ENCODE results near the gene TBC1D14.

Gene TBC1D14

DNA sequence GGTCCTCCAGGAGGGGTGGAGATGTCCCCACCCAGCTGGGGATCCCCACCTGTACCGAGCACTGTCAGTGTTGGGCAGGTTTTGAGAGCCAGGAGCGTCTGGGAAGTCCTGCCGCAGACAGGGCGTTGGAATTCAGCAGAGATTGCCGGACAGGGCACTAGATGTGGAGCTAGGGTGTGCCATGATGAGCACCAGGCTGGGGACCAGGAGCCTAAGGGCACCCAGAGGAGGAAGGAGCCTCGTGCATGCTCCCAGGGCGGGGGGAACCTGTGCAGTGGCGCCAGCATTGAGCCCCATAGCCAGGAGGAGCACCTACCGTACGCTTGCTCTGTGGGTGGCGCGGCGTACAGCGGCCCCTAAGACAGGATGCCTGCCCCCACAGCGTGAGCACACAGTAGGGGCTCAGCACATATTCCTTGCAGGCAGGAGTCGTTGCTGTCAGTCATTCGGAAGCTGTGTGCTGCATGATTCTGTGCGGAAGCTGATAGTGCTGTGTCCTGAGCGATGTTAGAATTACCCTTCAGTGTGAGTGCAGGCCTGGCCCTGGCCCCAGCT is 114.8 kb downstream of the TBC1D14 start:
- no peak for DNase-seq

DNA sequence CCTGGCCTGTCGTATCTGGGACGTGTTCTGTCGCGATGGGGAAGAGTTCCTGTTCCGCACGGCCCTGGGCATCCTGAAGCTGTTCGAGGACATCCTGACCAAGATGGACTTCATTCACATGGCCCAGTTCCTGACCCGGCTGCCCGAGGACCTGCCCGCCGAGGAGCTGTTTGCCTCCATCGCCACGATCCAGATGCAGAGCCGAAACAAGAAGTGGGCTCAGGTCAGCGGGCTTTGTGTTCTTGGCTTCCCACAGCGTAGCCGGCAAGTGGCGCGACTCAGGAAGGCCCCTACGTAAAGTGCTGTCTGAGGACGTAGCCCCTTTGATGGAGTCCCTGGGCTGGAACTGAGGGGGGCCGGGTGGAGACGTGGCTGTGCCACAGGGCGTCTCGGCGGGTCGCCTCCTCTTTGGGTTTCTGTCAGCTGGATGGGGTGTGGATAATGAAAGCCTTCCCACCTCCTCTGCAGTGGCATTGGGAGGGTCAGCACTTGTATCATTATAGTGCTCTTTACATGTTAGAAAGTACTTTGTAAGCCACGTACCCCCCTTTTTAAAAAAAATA is 115.5 kb downstream of the TBC1D14 start:
- DNase-seq: no peak

DNA sequence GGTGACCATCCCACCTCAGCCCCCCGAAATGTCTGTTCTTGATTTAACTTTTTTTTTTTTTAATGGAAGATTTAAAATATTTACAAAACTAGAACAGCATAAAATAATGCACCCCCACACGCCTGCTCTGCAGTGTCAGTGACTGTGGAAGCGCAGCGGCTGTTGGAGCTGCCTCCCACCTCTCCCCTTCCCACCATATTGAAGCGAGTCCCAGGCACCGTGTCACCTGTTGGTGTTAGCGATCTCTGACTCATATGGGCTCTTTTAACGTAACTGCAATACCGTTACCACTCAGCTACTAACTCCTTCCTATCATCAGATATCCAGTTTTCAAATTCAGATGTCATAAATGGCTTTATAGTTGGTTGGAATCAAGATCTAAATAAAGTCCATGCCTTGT is 116.5 kb downstream of the TBC1D14 start:
- no peak for DNase-seq

DNA sequence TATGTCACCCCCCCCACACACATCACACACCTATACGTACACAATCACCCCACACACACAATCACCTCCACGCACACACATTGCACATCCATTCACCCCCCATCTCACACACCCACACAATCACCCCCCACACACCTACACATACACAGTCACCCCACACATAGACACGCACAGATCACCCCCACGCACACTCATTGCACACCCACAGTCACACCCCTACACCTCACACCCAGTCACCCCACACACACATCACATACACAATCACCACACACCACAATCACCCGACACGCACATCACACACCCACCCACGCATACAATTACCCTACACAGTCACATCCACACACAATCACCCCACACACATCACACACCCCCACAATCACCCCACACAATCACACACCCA is 117.7 kb downstream of the TBC1D14 start:
- no peak for DNase-seq

DNA sequence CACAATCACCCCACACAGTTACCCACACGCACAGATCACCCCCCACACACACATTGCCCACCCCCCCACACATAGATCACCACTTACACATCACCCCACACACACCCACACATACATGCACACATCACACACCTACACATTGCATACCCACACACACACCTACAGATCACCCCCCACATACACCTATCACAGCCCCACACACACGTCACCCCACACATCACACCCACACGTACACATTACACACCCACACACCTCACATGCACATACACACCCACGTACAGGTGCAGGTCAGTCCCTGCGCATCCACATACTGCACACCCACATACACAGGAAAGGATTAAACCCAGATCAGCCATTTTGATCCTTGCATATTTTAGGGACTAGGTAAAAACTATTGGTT is 118.3 kb downstream of the TBC1D14 start:
- DNase-seq: no peak

DNA sequence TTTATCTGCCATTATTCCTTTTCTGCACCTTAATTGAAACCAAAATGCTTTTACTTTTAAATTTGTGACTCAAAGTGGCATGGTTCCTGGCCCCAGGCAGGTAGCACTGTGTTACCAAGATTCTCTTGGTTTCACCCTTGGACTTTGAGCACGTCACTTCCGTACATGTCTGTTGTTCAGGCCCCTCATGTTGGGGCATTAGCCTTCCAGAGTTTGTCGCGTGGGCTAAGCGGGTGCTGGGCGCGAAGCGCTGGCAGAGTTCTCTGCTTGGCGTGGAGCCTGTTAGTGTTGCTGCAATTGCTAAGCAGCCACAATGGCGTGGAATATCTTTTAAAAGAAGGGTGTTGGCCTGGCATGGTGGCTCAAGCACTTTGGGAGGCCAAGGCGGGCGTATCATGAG is 119.6 kb downstream of the TBC1D14 start:
- no peak for DNase-seq

DNA sequence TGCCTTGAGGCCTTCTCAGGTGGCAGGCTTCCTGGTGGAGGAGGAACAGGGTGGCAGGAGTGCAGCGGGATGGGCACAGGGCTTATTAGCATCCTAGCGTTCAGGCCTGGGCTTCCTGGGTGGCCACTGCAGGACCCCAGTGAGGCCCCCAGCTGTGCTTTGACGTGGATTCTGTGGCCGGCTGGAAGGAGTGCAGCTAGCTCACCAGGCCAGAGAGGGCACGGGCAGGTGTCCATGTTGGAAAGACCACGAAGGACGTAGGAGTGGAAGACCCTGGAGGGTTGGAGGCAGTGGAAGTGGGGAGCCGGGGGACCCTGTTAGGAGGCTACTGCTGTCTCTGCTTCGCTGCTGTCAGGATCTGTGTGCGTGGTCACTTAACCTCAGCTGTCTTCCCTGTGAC is 120.3 kb downstream of the TBC1D14 start:
- no peak for DNase-seq

DNA sequence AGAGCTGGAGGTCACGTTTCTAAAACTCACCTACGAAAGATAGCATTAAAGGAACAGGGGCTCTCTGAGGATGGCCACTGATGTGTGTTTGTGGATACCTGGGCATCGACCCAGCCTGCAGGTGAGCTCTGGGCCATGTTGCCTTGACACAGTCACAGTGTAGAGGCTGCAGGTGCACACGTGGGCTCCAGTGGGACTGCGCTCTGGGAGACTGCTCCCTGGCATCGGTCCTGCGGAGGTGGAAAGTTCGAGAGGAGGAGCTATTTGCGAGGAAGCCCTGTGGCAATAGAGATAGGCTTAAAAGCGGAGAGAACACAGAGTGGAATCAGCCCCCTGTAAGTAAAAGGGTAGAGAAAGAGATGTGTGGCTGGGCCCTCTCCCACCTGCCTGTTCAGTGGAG is 121.2 kb downstream of the TBC1D14 start:
- DNase-seq: no peak

DNA sequence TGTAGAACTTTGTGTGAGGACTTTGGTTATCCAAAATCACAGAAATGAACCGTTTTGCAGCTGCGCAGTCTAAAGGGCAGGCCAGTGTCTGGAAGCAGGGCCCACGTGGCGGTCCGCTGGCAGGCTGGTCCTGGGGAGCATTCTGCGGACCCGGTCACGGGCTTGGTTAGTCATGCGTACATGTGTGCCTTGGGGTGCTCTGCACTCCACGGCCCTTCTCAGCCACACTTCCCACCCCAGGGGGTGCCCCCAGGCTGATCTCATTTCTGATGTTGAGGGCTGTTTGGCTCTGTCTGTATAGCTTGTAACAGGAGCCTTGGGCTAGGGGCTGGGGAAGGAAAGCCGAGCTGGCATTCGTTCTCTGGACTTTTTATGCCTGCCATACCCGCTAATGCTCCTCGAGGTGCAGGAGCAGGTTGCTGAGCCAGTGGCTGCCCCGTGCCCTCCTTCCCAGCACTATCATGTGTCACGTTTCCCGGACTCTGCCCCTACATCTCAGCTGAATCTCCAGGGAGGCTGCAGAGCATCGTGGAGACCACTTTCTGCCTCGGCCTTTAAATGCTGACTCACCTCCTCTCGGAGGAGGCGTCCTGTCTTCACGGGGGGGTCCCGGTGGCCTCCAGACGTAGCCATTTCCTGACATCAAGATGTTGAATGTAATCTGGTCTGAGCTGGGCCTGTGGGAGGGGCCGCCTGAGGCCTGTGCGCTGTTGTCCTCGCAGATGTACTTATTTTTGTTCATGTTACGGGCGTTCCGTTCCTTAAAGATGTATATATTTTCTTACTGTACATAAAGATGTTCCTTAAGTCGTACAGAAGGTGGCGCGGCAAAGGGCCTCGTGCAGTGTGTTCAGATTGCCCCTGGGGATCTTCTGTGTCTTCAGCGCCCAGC is 122.2 kb downstream of the TBC1D14 start:
- DNase-seq: no peak

DNA sequence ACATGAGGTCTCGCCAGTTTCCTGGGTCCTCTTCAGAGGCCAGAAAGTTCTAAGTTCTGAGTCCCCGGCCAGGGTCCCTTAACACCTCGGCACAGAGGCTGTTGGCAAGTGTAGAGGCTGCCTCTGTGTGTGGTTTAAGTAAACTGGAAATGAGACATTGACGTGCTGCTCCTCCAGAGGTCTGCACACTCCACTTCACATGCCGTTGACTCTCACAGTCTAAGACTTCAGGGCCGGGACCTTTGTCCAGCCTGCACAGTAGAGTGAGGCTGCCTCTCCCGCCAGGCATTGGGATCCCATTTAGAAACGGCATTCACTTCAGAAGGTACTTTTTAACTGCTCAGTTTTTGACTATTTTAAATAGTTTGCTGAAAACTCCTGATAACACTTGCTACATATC is 123.0 kb downstream of the TBC1D14 start:
- DNase-seq: no peak

DNA sequence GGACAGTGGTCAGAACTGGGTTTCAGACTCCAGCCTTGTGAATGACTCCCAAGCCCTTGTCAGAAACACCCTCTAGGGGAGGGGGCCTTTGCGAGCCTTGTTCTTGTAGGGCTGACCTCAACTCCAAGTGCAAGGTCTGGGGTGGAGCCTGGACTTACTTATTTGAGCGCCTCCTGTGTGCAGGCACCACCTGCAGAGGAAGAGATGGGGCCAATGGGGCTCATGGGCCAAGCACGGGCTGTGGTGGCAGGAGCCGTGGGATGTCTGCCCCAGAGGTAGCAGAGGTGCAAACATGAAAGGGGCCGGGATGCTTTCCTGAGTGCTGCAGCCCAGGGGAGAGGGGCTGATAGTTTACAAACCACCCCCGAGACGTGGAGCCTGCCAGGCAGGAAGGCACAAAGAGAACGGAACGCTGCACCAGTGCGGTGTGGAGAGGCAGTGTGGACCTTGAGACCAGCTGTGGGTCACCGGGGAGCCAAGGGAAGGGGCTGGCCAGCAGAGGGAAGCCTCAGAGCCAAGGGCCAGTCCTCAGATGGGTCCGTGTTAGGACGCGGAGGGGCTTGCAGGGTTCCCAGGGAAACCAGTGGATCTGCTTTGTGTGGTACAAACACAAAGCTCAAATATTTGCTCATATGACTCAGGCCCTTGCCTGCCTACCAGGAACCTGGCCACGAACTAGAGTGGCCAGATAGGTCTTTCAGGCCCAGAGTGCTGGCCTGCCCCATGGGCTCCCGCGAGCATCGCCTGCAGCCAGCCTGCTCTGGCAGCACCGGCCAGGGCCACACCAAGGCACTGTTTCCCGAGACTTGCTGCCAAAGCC is 124.8 kb downstream of the TBC1D14 start:
- peak; percentile 64 for DNase-seq

DNA sequence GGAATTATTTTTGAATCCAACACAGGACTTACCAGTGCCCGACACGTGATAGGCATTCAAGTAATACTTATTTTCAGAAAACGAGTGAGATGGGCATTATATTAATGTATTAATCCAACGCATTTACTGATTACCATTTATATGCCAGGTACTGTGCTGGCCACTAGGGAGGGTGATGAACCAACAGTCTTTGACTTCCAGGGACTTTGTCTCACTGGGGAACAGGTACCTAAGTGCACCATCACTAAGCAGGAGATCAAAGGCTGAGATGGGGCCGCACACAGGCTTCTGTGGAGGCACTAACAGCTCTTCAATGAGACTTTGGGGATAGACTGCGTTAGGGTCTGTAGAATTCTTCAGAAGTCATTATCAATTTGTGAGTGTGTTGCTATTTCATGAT is 127.8 kb downstream of the TBC1D14 start:
- no peak for DNase-seq

DNA sequence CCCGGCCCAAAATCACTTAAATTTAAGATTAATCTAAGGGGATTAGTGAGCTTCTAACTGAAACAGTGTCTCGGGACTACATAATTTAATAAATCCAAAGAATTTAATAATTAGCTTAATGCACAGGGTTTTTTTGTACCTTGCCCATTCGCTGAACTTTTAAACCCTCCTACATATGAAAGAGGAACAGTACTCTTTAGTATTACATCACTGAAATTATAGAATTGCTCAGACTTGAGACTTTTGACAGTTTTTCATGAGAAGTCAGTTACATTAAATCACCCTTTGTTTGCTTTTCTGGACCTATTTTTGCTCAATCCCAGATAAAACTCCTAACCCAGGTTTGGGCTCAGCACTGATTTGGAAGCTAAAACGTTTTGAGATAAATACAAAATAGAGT is 131.1 kb downstream of the TBC1D14 start:
- DNase-seq: no peak

DNA sequence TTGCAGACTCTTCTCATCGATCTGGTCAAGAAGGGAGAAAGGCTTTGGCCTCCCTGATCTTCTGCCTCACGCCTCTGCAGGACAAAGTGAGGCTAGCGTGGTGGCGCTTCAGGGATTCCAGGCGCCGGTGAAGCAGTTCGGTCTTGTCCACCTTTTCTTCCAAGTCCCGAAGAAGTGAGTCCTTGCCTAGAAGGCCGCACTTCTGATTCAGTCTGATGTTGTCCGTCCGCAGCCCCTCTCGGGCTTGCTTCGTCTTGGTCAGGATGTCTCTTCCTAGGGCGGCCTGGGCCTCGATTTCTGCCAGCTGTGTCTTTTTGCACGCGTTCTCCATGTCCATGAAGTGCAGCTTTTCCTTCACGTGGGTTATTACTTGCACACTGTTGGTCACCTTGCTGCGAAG is 131.6 kb downstream of the TBC1D14 start:
- no peak for DNase-seq

DNA sequence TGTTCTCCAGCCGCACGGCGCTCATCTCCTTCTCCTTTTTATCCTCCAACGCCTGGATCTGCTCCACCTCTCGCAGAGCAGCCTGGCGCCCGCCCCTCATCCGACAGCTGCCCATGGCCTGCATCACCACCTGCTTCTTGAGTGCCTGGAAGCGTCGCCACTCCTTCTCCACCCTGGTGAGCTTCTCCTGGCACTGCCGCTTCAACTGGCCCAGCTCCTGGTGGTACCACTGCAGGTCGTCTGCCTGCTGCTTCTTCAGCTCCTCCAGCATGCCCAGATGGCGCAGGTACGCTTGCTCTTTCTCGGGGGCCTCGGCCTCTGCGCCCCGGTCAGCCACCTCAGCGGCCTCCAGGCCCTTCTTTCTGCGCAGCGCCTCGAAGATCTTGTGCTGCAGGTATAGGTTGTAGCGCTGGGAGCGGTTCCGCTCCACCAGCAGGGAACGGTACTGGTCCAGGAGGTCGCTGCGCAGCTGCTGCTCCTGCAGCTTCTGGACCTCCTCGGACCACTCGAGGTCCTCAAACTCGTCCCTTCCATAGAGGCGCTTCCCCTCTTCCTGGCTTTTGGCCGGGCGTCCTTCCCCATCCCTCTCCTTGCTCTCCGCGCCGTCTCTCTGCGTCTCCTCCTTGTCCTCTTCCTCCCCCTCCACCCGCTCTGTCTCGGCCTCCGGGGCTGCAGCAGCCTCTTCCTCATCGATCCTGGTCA is 132.3 kb downstream of the TBC1D14 start:
- DNase-seq: no peak

DNA sequence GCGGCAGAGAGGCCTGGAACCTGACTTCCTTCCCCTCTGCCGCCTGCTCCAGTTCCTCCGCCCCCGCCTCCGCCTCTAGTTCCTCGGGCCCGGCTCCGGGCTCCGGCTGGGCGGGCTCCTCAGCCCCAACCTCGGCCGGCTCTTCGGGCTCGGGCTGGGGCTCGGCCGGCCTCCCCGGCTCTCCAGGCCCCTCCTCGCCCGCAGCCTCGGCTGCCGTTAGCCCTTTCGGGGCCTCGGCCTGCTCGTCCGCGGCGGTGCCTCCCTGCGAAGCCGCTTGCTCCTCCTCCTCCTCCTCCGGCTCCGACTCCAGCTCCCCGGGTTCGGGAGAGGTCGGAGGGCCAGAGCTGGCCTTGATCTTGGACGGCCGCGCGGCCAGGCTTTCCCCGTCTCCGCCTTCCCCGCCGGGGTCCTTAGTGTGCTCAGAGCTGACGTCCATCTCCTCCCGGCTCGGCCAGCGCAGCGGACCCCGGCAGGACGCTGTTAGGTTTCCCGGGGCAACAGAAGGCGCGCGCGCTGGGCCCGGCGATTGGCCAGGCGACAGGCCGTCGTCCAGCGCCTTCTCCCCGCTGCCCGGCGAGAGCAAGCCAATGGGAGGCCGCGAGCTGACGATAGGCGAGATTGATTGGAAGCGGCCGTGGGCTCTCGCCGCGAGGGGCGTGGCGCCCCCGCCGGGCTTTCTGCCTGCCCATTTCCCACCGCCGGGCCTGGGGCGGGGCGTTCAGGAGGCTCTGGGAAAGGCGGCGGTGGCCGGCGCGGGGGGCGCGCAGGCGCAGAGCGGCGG is 133.1 kb downstream of the TBC1D14 start:
- DNase-seq: peak; percentile 98

DNA sequence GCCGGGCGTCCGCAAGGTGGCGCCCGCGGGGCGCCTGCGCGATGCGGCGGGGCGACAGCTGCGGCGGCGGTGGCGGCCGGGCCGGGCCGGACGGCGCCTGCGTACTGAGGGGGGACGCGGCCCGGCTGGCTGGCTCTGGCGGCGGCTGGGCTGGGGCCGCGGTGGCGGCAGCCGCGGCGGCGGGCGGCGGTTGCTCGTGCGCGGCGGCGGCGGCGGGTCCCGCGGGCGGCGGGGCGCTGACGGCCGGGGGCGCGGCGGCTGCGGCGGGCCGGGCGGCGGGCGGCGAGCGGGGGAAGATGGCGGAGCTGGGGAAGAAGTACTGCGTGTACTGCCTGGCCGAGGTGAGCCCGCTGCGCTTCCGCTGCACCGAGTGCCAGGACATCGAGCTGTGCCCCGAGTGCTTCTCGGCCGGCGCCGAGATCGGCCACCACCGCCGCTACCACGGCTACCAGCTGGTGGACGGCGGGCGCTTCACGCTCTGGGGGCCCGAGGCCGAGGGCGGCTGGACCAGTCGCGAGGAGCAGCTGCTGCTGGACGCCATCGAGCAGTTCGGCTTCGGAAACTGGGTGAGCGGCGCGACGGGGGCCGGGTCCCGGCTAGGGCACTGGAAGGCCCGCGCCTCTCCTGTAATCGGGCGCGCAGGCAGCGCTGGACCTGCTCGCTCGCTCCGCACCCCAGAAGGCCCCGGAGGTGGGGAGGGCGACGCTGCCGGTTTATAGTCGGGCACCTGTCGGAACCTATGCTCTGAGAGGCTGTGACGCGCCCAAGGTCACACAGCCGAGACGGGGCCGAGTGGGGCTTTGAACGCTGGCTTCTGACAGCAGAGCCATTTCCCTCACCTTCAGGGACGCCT is 133.9 kb downstream of the TBC1D14 start, which contains the start of gene TADA2B:
TADA2B (plus strand) TSS at position 89 of the 853 bp plus-strand sequence; CDS start at position 297, 208 bp downstream.
- peak; percentile 40 for DNase-seq

DNA sequence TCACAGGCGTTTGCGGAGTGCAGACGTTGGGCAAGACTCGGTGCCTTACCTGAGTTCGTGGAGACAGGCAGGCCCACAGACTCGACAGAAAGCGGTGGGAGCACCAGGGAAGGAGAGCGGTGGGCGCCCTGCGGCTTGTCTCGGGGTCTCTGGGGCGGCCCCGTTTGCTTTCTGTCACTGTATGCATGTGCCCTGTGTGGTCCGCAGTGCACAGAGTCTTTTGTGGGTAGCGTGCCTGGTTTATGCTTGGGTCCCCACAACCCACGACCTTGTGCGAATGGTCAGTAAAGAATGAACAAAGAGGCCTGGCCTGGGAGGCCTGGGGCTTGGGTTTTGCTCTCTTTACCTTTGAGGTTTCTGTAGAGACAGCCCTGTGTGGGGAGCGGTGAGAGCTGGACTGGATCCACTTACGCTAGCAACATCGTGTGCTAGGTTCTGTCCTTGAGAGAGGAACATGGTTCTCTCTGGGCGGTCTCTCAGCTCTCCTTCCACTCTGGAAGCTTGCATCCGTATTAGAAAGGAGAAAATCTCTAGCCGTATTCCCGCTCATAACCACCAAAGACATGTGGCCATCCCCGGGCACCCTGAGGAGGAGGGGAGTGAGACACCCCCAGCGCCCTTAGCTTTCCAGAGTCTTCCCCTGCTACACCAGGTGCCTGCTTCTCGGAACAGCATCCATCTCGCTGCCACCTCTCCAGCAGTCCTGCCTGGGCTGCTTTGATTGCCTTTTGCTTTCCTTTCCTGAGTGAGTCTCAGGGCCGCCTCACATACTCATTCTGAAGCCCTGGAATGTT is 134.7 kb downstream of the TBC1D14 start:
- DNase-seq: no peak

DNA sequence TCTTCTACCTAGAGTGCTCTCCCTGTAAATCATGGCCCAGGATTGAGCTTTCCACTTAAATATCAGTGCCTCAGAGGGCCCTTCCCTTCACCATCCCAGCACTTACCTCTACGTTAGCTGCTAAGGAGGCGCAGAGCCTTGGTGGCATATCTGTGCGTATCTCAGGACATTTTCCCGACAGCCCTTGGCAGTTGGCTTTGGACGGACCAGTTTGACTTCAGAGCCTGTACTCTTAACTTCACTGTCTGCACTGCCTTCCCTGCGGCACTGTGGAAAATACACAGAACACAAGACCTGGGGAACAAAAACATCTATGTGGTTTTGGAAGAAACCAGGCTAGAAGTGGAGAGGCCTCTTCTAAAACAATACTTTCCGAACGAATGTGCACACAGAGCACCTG is 135.9 kb downstream of the TBC1D14 start:
- DNase-seq: no peak

Data from fibroblast of skin of back (primary cell).